Stimulated activated CD8-positive, alpha-beta memory T cell treated with anti-CD3 and anti-CD28 coated beads, Interleukin-12 subunit alpha, Interleukin-12 subunit beta, amount 100 ng/mL, for 1 hour (primary cell): ENCODE data around the gene PAPSS2.
"Not testable (repeated sequence)": the region's sequence is repeated elsewhere in the genome, so short reads cannot be mapped to it uniquely, and the experiment has no call there.

Experiments used
- DNase-seq: peaks from one replicate; pipeline ENCODE4 v3.0.0-alpha.2; 2020; ENCODE audit warnings: low read depth

Gene PAPSS2

DNA sequence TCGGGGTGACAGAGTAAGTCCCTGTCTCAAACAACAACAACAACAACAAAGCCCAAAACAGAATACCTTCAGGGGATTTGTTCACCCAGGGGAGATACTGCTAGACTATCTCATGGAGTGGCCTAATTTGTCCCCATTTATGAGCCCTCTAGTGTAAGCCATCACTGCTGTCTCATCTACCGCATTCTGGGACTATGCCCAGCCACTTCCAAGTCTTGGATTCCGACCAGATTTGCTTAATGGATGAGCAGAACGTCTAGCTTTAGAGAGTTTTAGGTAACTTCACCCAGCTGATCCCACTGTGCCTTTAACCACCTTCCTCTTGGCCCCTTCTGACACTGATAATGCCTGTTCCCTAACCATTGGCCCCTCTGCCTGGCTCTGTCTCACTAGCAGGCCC is 47.1 kb downstream of the PAPSS2 start:
- no peak for DNase-seq

DNA sequence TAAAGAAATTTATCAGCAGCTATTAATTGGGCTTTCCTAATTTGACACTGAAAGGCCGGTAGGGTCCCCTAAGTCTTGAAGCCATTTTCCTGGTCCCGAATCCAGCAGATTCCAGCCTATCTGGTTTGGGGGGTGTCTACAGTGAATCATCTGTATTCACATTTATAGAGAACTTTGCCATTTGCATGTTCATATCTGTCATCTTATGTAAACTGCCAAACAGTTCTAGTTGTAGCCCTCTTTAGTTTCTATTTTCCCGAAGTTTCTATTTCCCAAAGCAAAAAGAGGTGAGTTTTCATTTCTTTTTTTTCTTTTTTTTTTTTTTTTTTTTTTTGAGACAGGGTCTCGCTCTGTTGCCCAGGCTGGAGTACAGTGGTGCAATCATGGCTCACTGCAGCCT is 47.6 kb downstream of the PAPSS2 start:
- no peak for DNase-seq

- DNase-seq = no peak
These were observed 53.4 kb downstream of the PAPSS2 start for GRCh38 chr10:87712913-87713616.

DNA sequence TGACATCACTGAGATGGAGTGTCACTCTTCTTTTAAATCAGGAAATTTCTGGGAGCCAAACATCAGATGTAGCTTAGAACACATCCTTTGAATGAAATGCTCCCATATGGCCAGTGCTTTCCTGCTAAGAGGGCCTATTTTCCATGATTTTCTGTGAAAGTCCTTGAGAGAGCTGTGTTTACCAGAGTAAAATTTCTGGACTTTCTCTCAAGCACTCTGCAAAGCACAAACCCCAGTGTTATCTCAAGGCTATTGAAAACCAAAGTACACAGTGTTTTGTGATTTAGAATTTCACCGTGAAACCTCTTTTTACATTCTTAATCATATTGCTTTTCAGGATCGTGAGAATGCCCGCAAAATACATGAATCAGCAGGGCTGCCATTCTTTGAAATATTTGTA is 54.0 kb downstream of the PAPSS2 start:
- no peak for DNase-seq

DNA sequence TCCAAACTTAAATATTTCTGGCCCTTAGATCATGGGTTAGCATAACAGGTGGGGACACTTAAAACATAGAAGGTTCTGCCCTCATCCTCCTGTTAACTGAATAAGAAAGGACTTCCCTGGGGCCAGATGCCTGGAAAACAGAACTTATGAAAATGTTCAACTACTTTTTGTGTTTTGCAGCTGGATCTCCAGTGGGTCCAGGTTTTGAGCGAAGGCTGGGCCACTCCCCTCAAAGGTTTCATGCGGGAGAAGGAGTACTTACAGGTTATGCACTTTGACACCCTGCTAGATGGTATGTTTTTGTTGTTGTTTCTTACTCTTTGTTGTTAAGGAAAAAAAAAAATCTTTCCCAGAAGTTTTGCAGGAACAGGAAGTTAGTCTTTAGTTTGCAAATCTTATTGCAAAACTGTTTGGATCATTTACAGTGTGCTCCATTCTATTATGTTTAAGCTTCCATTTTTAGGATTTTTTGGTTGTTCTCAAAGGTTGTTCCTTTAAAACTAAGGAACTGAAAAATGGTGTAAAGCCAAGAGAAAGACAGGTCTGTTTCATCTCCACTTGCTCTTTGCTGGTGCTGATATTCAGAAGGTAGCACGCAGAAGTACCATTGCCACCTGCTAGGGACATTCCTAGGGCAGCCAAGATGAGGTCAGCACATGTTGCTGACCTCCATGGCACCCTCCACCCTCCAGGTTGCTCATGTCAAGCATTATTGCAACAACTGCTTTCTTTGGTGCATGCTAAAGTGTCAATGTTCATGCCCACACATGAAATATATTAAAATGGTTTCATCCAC is 56.1 kb downstream of the PAPSS2 start:
- DNase-seq = no peak

- DNase-seq = no peak
These were observed 56.6 kb downstream of the PAPSS2 start for GRCh38 chr10:87716348-87716670.

GRCh38 chr10:87720665-87721064 is 61.0 kb downstream of the PAPSS2 start:
- DNase-seq = no peak

- DNase-seq = no peak
These were observed 62.1 kb downstream of the PAPSS2 start for GRCh38 chr10:87721781-87722180.

DNA sequence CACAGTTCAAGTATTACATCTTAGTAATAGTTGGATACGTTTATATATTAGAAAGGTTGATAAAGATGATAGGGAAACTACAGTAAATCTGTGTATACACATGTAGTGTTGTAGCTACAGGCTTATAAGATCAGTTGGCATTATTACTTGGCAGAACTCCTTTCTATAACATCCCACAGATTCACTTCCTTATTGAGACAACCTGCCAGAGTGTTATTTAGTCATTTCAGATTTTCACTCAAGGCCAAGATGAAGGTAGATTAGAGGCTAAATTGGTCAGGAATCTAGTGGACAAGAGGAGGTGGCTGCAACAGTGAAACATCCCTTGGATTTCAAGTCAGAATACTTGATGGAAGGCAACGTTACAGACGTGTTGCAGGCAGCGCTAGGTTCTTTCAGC is 63.0 kb downstream of the PAPSS2 start:
- no peak for DNase-seq

DNA sequence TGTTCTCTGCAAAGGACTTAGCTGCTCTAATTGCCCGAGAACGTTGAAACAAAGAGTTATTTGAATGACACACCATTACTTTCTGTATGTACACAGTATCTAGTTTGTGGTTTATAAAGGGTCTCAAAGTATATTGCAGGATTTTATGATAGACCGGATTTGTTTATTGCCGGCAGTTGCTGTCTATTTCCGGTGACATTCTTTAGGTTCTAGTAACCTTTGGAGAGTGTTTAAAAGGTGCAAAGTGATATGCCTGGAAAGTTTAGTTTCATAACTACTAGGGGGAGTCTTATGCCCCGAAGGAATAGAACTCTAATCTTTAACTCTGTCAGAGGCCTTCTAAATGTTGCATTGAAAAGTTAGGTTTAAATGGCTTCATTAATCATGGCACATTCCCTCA is 63.8 kb downstream of the PAPSS2 start:
- no peak for DNase-seq

GRCh38 chr10:87724789-87725188 is 65.1 kb downstream of the PAPSS2 start:
- no peak for DNase-seq

DNA sequence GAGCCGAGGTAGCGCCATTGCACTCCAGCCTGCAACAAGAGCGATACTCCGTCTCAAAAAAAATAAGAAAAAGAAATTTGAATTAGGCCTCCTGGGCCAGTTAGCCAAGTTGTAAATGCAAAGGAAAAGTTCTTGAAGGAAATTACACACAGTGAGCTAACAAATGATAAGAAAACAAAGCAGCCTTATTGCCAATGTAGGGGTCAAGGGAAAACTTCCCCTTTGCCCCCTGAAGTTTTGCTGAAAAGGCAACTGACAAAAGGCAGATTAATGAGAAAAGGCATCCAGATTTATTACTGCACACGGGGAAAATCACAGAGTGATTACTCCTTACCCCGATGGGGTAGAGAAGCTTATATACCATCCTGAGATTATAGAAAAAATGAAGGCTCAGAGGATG is 70.3 kb downstream of the PAPSS2 start:
- DNase-seq = no peak

GRCh38 chr10:87733081-87733480 is 73.4 kb downstream of the PAPSS2 start:
- DNase-seq = no peak

DNA sequence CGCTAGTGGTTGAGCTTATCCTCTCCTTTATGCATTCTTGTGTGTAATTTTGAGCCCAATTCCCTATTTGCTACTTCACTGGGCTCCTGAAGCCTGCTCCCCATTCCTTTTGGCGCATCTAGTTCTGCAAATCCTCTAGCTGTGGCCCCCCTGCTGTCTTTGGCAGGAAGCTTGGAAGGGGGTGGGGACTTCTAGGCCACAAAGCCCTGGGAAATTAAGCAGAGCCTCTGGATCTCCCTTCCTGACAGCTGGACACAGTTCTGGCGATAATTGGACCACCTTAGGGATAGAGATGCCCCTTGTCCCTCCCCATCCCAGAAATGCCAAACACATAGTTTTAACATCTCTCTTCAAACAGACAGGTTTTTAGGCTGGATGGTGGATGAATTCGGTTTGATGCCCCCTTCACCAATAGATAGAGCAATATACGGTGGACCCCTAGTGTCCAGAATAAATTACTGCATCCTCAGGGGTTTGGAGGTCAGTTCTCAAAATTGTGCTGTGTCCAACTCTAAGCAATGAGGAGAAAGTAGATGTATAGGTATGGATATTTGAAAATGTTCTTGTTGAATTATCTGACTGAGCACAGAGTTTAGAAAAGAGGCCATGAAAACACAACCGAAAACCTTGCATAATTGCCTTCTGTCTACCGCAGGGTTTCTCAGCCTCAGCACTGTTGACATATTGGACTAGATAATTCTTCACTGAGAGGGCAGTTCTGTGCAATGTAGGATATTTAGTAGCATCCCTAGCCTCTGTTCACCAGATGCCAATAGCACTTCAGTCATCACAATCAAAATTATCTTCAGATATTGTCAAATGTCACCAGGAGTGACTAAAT is 75.5 kb downstream of the PAPSS2 start:
- no peak for DNase-seq

DNA sequence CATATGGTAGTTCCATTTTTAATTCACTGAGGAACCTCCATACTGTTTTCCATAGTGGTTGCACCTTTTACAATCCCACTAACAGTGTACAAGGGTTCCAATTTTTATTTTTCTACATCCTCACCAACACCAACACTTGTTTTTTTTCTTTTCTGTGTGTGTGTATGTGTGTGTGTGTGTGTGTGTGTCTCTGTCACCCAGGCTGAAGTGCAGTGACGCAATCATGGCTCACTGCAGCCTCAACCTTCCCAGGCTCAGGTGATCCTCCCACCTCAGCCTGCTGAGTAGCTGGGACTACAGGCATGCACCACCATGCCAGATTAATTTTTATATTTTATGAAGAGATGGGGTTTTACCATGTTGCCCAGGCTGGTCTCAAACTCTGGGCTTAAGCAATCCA is 78.6 kb downstream of the PAPSS2 start:
- not testable (repeated sequence) for DNase-seq

DNA sequence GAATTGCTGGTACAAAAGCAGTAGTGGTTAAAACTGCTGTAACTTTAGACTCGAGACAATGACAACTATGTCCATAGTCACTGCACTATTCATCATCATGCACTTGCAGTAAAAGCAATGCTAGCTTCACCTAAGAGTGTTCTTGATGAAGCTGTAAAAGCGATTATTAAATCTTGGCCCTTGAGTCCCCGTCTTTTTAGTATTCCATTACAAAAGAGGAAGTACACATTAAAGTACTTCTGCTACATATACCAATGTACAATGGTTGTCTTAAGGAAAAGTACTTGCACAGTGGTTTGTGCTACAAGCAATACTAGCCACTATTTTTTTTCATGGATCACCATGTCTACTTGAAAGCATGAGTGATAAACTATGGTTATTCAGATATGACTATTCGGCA is 80.0 kb downstream of the PAPSS2 start:
- no peak for DNase-seq

DNA sequence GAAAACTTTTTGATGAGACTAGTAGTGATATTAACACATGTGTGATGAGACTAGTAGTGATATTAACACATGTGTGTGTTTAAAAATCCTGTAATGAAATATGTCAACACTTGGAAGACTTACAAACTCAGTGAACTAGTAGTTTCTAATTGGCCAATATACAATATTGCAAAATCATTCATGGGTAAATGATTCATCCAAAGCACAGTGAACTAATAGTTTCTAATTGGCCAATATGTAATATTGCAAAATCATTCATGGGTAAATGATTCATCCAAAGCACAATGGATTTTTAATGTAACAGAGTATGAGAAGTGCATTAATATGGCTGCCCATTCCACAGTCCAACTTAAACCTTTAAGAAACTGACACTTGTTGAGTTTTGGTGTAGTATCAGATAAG is 80.6 kb downstream of the PAPSS2 start:
- no peak for DNase-seq

GRCh38 chr10:87742992-87743610 is 83.4 kb downstream of the PAPSS2 start:
- not testable (repeated sequence) for DNase-seq

- DNase-seq = no peak
These were observed 84.9 kb downstream of the PAPSS2 start for GRCh38 chr10:87744606-87745005.

DNA sequence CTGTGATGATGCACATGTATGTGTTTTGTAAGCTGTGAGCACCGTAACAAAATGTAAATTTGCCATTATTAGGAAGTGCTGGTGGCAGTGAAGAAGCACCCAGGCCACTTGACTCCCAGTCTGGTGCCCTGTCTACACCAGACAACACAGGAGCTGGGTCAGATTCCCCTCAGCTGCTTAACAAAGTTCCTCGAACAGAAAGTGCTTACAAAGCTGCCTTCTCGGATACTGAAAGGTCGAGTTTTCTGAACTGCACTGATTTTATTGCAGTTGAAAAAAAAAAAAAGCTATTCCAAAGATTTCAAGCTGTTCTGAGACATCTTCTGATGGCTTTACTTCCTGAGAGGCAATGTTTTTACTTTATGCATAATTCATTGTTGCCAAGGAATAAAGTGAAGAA is 87.2 kb downstream of the PAPSS2 start:
- no peak for DNase-seq

GRCh38 chr10:87748244-87748643 is 88.6 kb downstream of the PAPSS2 start:
- DNase-seq = not testable (repeated sequence)

DNA sequence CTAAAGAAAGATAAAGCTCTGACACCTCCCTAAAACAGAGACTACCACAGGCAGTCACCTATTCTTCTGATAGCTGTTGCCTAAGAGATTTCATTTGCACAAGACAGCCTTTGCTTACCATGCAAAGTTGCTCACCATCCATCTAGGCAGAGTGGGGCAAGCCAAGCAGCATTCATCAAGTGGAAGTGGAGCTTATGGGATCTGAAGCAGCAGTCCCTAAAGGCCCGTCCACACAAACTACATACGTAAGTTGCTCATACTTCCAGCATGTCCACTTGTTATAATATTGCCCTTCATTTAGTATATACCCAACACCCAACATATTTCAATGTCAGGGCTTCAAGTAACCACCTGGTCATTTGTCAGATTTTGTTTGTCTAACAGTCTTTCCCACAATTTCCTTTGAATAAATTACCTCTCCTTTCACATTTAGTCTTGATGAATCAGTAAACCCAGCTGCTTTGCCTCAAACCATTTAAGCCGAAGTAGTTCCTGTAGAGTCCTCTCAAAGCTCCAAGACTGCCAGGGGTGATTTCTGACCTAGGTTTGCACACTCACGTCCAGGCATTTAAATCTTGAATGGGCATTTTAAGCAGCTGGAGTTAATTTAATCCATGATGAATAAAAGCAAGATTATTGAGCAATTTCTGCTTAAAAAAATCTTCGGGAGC is 90.5 kb downstream of the PAPSS2 start:
- DNase-seq = no peak
